ENCODE measurements around the gene SCTR. TPM values are rescaled to one million over a fixed set of nuclear protein-coding genes. Genes with fewer than 3 reads are reported as not detected.

SCTR gene
- total RNA-seq, 1 donor from 2014 or later, result not detected

DNA sequence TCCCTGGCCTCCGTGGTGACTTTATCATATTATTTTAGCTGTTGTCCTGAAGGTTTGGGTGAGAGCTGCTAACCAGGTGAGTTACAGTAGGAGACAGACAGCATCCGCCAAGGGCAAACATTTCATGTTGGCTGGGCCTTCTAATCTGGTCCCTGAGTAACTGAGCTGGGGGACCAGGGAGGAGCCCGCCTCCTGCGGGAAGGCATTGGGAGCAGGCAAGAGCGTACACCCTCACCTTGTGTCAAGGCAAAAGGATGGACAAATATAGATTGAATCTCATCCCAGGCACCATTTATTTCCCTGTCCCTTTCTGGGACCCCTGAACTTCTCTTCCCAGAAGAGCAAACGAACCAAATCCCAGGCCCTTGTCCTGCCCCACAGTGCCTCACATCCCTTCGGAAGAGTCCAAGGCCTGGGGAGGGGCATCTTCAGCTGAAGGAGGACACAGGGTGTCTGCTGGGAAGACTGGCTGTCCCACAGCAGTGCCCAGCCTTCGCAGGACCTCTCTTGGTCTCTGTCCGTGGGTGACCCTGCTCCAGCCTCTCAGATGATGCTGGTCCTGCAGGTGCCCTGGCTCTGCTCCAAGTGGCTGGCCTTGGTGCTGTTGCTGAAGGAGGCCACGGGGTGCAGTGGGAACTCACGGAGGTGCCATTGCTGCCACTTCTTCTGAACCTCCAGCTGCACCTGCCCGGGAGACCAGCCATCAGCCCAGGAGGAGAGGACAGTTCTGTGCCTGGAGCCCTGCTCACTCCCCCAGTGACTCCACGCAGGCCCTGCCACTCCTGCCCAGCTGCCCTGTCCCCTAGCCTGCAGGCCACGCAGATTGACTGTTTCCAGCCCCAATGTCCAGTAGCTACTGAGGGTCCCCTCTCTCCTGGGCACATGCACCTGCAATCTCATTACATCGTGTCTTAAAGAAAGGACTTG is 84.4 kb downstream of the SCTR start:
- Histone ChIP-seq H3K27me3 (no peaks in the 10 kb centered on the region), H3K9me3 (no peaks in the 10 kb centered on the region), H3K4me1 (no peaks in the 10 kb centered on the region), H3K36me3 (peaks cover 0 to 3% of the 10 kb centered on the region in 2 donors), H3K4me3 (no peak overlapping the region), H3K27ac (no peak overlapping the region)
- intact Hi-C loops (cut with DNase I), result no loop called here
- no peak for DNase-seq (ENCODE audit: low spot score in 2 of 2)
- TF ChIP-seq, protein P1, sequence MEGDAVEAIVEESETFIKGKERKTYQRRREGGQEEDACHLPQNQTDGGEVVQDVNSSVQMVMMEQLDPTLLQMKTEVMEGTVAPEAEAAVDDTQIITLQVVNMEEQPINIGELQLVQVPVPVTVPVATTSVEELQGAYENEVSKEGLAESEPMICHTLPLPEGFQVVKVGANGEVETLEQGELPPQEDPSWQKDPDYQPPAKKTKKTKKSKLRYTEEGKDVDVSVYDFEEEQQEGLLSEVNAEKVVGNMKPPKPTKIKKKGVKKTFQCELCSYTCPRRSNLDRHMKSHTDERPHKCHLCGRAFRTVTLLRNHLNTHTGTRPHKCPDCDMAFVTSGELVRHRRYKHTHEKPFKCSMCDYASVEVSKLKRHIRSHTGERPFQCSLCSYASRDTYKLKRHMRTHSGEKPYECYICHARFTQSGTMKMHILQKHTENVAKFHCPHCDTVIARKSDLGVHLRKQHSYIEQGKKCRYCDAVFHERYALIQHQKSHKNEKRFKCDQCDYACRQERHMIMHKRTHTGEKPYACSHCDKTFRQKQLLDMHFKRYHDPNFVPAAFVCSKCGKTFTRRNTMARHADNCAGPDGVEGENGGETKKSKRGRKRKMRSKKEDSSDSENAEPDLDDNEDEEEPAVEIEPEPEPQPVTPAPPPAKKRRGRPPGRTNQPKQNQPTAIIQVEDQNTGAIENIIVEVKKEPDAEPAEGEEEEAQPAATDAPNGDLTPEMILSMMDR (IDR thresholded peaks at IDR 0.05), result no peak

- DNase-seq (ENCODE audit: low spot score in 2 of 2), result no peak
- no peaks in the 10 kb centered on the region for H3K4me1 ChIP-seq
- H3K27me3 ChIP-seq, result no peaks in the 10 kb centered on the region
- peaks cover 0 to 3% of the 10 kb centered on the region in 2 donors for H3K36me3 ChIP-seq
- TF ChIP-seq, protein P1 (IDR thresholded peaks at IDR 0.05), result no peak
- no peak overlapping the region for H3K4me3 ChIP-seq
- H3K27ac ChIP-seq, result no peak overlapping the region
- intact Hi-C loops (cut with DNase I), result no loop called here
- H3K9me3 ChIP-seq, result no peaks in the 10 kb centered on the region
Measured at GRCh38 chr2:119438726-119439284, 85.5 kb downstream of the SCTR start.

DNA sequence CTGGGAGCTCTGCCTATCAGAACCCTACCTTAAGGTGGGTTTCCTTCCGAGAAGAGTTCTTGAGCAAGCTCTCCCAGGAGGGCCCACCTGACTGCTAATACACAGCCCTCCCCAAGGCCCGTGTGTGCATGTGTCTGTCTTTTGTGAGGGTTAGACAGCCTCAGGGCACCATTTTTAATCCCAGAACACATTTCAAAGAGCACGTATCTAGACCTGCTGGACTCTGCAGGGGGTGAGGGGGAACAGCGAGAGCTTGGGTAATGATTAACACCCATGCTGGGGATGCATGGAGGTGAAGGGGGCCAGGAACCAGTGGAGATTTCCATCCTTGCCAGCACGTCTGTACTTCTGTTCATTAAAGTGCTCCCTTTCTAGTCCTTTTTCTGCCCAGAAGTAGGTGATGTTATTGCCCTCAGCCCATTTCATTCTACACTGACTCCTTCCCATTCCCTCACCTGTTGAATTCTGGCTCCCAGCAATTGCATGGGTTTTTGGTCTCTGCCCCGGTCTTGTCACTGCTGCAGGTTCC is 86.1 kb downstream of the SCTR start:
- TF ChIP-seq, protein P1 (IDR thresholded peaks at IDR 0.05), result no peak
- Histone ChIP-seq H3K36me3 (peaks cover 0 to 3% of the 10 kb centered on the region in 2 donors), H3K4me1 (no peaks in the 10 kb centered on the region), H3K27ac (no peak overlapping the region), H3K9me3 (no peaks in the 10 kb centered on the region), H3K4me3 (no peak overlapping the region), H3K27me3 (no peaks in the 10 kb centered on the region)
- no peak for DNase-seq (ENCODE audit: low spot score in 2 of 2)
- intact Hi-C loops (cut with DNase I), result no loop called here

- Histone ChIP-seq H3K27me3 (no peaks in the 10 kb centered on the region), H3K27ac (no peak overlapping the region), H3K9me3 (no peaks in the 10 kb centered on the region), H3K36me3 (peaks cover 0 to 3% of the 10 kb centered on the region in 2 donors), H3K4me3 (no peak overlapping the region), H3K4me1 (peaks cover 0 to 3% of the 10 kb centered on the region in 2 donors)
- intact Hi-C loops (cut with DNase I), result no loop called here
- DNase-seq (ENCODE audit: low spot score in 2 of 2), result no peak
- TF ChIP-seq, protein P1 (IDR thresholded peaks at IDR 0.05), result no peak
Measured at GRCh38 chr2:119436993-119437772, 87.1 kb downstream of the SCTR start.

DNA sequence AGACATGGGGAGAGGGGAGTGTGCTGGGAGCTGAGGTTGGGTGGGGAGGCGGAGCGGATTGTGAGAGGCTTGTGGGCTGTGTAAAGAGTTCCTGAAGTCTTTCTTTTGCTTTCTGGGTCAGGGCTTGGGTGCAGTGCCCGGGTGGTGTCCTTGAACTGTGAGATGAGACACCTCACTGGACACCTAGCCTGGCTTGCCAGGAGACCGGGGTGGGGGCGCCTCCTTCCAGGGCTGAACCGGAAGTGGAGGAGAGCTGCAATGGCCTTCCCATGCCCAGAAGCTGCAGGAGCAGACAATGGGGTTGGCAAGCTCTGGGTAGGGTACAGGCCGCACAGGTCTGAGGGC is 88.4 kb downstream of the SCTR start:
- no peak for DNase-seq (ENCODE audit: low spot score in 2 of 2)
- intact Hi-C loops (cut with DNase I), result no loop called here
- Histone ChIP-seq H3K36me3 (peaks cover 0 to 3% of the 10 kb centered on the region in 2 donors), H3K4me3 (no peak overlapping the region), H3K27me3 (no peaks in the 10 kb centered on the region), H3K27ac (no peak overlapping the region), H3K9me3 (no peaks in the 10 kb centered on the region), H3K4me1 (peaks cover 0 to 6% of the 10 kb centered on the region in 2 donors)
- TF ChIP-seq, protein P1 (IDR thresholded peaks at IDR 0.05), result no peak

All from ascending aorta (tissue), 2 donors.